GM20000 (cell line): ENCODE measurements around the gene NLRP5.
"Not testable (repeated sequence)": the region's sequence is repeated elsewhere in the genome, so short reads cannot be mapped to it uniquely, and the experiment has no call there.

Experiments used
- DNase-seq: peaks from one replicate; pipeline ENCODE4 v3.0.0; 2012; ENCODE audit warnings: low spot score
- CTCF ChIP-seq: IDR thresholded peaks from 2 replicates; pipeline ENCODE4 v1.5.1; 2012; ENCODE audit warnings: mild to moderate bottlenecking, control low read depth; ENCODE audit errors: extremely low read depth, missing control alignments

The NLRP5 gene

GRCh38 chr19:56096665-56097064 lies 110.1 kb downstream of the NLRP5 start:
- DNase-seq, result no peak
- no peak for TF ChIP-seq CTCF

GRCh38 chr19:56097306-56097705 lies 110.7 kb downstream of the NLRP5 start:
- no peak for DNase-seq
- no peak for TF ChIP-seq CTCF

GRCh38 chr19:56097776-56098175 lies 111.2 kb downstream of the NLRP5 start:
- no peak for TF ChIP-seq CTCF
- DNase-seq, result no peak

- DNase-seq, result not testable (repeated sequence)
Measured at GRCh38 chr19:56098237-56098636, 111.7 kb downstream of the NLRP5 start.

GRCh38 chr19:56098731-56099568 lies 112.4 kb downstream of the NLRP5 start:
- no peak for TF ChIP-seq CTCF
- DNase-seq, result peak; percentile 23

- no peak for TF ChIP-seq CTCF
- peak; percentile 30 for DNase-seq
Measured at GRCh38 chr19:56099638-56100539, 113.3 kb downstream of the NLRP5 start.

- no peak for DNase-seq
- TF ChIP-seq CTCF, result no peak
Measured at GRCh38 chr19:56101095-56101494, 114.5 kb downstream of the NLRP5 start.
